HCT116 (cell line): Measurements from ENCODE around the gene FITM1. TPM values are rescaled to one million over a fixed set of nuclear protein-coding genes. Genes with fewer than 3 reads are reported as not detected.
A peak's percentile ranks its signal among the peaks of the same experiment; 100 is the strongest.

Experiments used
- ATAC-seq: fragments of 200-7000 bp; cut with Tn5 transposase; 2 replicates; pipeline ENCODE4 v1.9.1; 2020; ENCODE audit warnings: mild to moderate bottlenecking, moderate library complexity
- BruUV-seq: library from RNA; stranded (reverse); fragments of 400-500 nt; replicated peaks from 2 replicates; lab custom pipeline; 2021; lab: Mats Ljungman, UMichigan
- CTCF ChIA-PET: fragments of 300-600 bp; sonication (Branson Sonifier 250); formaldehyde crosslinking; loops from one replicate; lab custom pipeline; 2021; ENCODE audit warnings: antibody characterized with exemption; lab: Charles Lee
- POLR2A ChIA-PET: fragments of 300-600, 350-600 bp; sonication (Branson Sonifier 250); formaldehyde crosslinking; loops from one replicate; lab custom pipeline; 2021; ENCODE audit warnings: antibody characterized with exemption; lab: Charles Lee
- RAD21 ChIA-PET, 2 experiments: fragments of 300-600 bp; sonication (Branson Sonifier 250); formaldehyde crosslinking; loops; one replicate each; lab custom pipeline; 2023; ENCODE audit warnings: low total read pairs in 2 of 2; ENCODE audit not compliant: uncharacterized antibody in 2 of 2, unreplicated experiment in 2 of 2, low non-redundant PET in 1 of 2; lab: Charles Lee
- DNase-seq: peaks from one replicate; pipeline ENCODE4 v3.0.0-alpha.2; 2010; ENCODE audit warnings: low read depth, low spot score
- H2AFZ ChIP-seq: fragments of 200-600 bp; shearing (Covaris generic), sonication (generic); 2 replicates; pipeline ENCODE4 v1.6.1; 2017; ENCODE audit warnings: low read depth, mixed run types, mixed read lengths, antibody characterized with exemption, low read length; ENCODE audit not compliant: poor library complexity, severe bottlenecking
- H3K27ac ChIP-seq: 2 replicates; pipeline ENCODE4 v1.5.1; 2012; ENCODE audit warnings: low read depth, low read length
- H3K27me3 ChIP-seq: fragments of 200-600 bp; sonication (generic); 2 replicates; pipeline ENCODE4 v1.6.1; 2016; ENCODE audit warnings: mixed run types, low read length, mixed read lengths; ENCODE audit not compliant: insufficient read depth
- H3K36me3 ChIP-seq, 2 experiments: fragments of 200-500 bp in 1 of 2; fragments of 200-600 bp in 1 of 2; sonication (Bioruptor generic) in 1 of 2; sonication (generic) in 1 of 2; 2 replicates each; pipeline versions ENCODE4 v1.5.1 to v1.6.1; 2014 to 2016; ENCODE audit warnings: low read length in 2 of 2, inconsistent platforms in 1 of 2, mixed read lengths in 1 of 2, mixed run types in 1 of 2; ENCODE audit not compliant: insufficient read depth in 2 of 2, control insufficient read depth in 1 of 2
- H3K4me1 ChIP-seq, 2 experiments: fragments of 200-600 bp in 1 of 2; sonication (generic) in 1 of 2; 2 replicates each; pipeline versions ENCODE4 v1.5.1 to v1.6.1; 2012 to 2017; ENCODE audit warnings: low read length in 2 of 2, inconsistent platforms in 1 of 2, mild to moderate bottlenecking in 1 of 2, mixed read lengths in 1 of 2, mixed run types in 1 of 2, moderate library complexity in 1 of 2; ENCODE audit not compliant: insufficient read depth in 2 of 2, control insufficient read depth in 1 of 2
- H3K4me2 ChIP-seq: fragments of 200-600 bp; sonication (generic); 2 replicates; pipeline ENCODE4 v1.6.1; 2017; ENCODE audit warnings: mixed run types, low read length, mixed read lengths
- H3K4me3 ChIP-seq, 2 experiments: fragments of 200-600 bp in 1 of 2; sonication (generic) in 1 of 2; replicated peaks in 1 of 2; 2 replicates each; pipeline ENCODE4 v1.5.1; 2011 to 2016; ENCODE audit warnings: low read length in 2 of 2, control low read depth in 1 of 2, low read depth in 1 of 2, mild to moderate bottlenecking in 1 of 2, mixed read lengths in 1 of 2, mixed run types in 1 of 2
- H3K79me2 ChIP-seq: fragments of 200-600 bp; sonication (generic); 2 replicates; pipeline ENCODE4 v1.6.1; 2017; ENCODE audit warnings: mild to moderate bottlenecking, mixed run types, low read length, moderate library complexity, mixed read lengths; ENCODE audit not compliant: insufficient read depth
- H3K9ac ChIP-seq: fragments of 200-600 bp; sonication (generic); 2 replicates; pipeline ENCODE4 v1.6.1; 2016; ENCODE audit warnings: low read length, mixed read lengths
- H3K9me2 ChIP-seq: fragments of 200-600 bp; sonication (generic), shearing (Covaris generic); 2 replicates; pipeline ENCODE4 v1.6.1; 2017; ENCODE audit warnings: mixed run types, mild to moderate bottlenecking, moderate library complexity; ENCODE audit not compliant: insufficient read depth
- H3K9me3 ChIP-seq, 2 experiments: fragments of 200-500 bp in 1 of 2; fragments of 200-600 bp in 1 of 2; sonication (Bioruptor generic) in 1 of 2; sonication (generic) in 1 of 2; 2 replicates each; pipeline ENCODE4 v1.6.1; 2014 to 2017; ENCODE audit warnings: low read length in 2 of 2, mixed read lengths in 2 of 2, inconsistent platforms in 1 of 2, low read depth in 1 of 2, mild to moderate bottlenecking in 1 of 2, mixed run types in 1 of 2, moderate library complexity in 1 of 2; ENCODE audit not compliant: control insufficient read depth in 1 of 2, insufficient read depth in 1 of 2
- H4K20me1 ChIP-seq: fragments of 200-600 bp; sonication (generic), shearing (Covaris generic); 2 replicates; pipeline ENCODE4 v1.6.1; 2017; ENCODE audit warnings: mixed run types, mild to moderate bottlenecking, moderate library complexity; ENCODE audit not compliant: insufficient read depth
- CBX3 ChIP-seq: IDR thresholded peaks from 2 replicates; pipeline ENCODE4 v1.6.1; 2012; ENCODE audit warnings: low read depth
- CEBPB ChIP-seq: IDR thresholded peaks from 2 replicates; pipeline ENCODE4 v1.6.1; 2012; ENCODE audit warnings: low read depth
- EGR1 ChIP-seq: IDR thresholded peaks from 2 replicates; pipeline ENCODE4 v1.6.1; 2012; ENCODE audit warnings: low read depth
- EZH2 ChIP-seq: fragments of 200-600 bp; sonication (generic); IDR thresholded peaks from 2 replicates; pipeline ENCODE4 v1.6.1; 2017; ENCODE audit warnings: antibody characterized with exemption, mixed run types
- JUND ChIP-seq: IDR thresholded peaks from 2 replicates; pipeline ENCODE4 v1.6.1; 2012
- RAD21 ChIP-seq: IDR thresholded peaks from 2 replicates; pipeline ENCODE4 v1.6.1; 2012; ENCODE audit warnings: low read depth, mild to moderate bottlenecking
- SIN3A ChIP-seq: IDR thresholded peaks from 2 replicates; pipeline ENCODE4 v1.6.1; 2012; ENCODE audit warnings: low read depth
- YY1 ChIP-seq: IDR thresholded peaks from 2 replicates; pipeline ENCODE4 v1.6.1; 2011; ENCODE audit warnings: low read length, low read depth, moderate library complexity, mild to moderate bottlenecking; ENCODE audit not compliant: insufficient replicate concordance; ENCODE audit errors: extremely low read depth
- intact Hi-C: fragments of 100-400 bp; cut with micrococcal nuclease; formaldehyde crosslinking; loops from 2 replicates; pipeline ENCODE4 v1.10.0; 2022
- total RNA-seq: library from RNA; stranded (reverse); gene quantifications from one replicate; pipeline ENCODE4 v1.2.1, GENCODE V29; 2021; ENCODE audit not compliant: unreplicated experiment
- TF ChIP-seq, protein P1 (sequence below): IDR thresholded peaks from 2 replicates; pipeline ENCODE4 v1.6.1; 2012

Gene FITM1
- total RNA-seq, 1 experiment from 2014 or later: 0.81 TPM

DNA sequence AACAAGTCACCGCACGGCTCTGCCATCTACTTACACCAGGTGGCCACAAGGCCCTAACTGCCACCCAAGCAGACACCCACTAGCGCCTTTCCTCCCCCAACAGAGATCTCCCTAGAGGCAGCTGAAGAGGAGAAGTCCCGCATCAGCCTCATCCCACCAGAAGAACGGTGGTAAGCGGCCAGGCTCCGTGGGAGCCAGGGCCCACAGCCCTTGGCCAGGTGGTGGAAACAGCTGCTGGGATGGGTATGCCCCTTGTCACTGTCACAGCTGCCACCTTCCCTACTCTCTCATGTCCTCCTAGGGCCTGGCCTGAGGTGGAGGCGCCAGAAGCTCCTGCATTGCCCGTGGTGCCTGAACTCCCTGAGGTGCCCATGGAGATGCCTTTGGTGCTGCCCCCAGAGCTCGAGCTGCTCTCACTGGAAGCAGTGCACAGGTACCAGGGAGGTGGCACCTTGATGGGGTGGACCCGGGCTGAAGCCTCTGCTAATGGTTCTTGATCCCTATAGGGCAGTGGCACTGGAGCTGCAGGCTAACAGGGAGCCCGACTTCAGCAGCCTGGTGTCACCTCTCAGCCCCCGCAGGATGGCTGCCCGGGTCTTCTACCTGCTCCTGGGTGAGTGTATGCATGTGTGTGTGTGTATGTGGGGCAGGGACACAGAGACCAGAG, 49.0 kb downstream of the FITM1 start:
- H3K4me1 ChIP-seq: no peaks in the 10 kb centered on the region
- no peak overlapping the region for H3K9ac ChIP-seq
- H3K27ac ChIP-seq: no peak overlapping the region
- ChIA-PET CTCF (interaction anchor here (2.2 kb wide), 1 partner anchor 18 kb away, joined by 5 read pairs; the partner anchor contains the start of gene IRF9), POLR2A (interaction anchor here (1.0 to 1.4 kb wide), 2 partner anchors 18 to 33 kb away, joined by 3 to 5 read pairs; partner anchors contain the start of genes IRF9 and PSME2), RAD21 (no interaction called here)
- BruUV-seq: no TSS peak
- no peaks in the 10 kb centered on the region for H3K79me2 ChIP-seq
- no peaks in the 10 kb centered on the region for H3K27me3 ChIP-seq
- no peak overlapping the region for H3K4me2 ChIP-seq
- no peak overlapping the region for H2AFZ ChIP-seq
- peaks cover 25 to 32% of the 10 kb centered on the region in 2 experiments; a peak in 3 of 4 replicates for H3K36me3 ChIP-seq
- TF ChIP-seq JUND (no peak), CBX3 (no peak), YY1 (no peak), EGR1 (no peak), SIN3A (no peak), EZH2 (no peak), CEBPB (no peak), RAD21 (no peak)
- TF ChIP-seq, protein P1, sequence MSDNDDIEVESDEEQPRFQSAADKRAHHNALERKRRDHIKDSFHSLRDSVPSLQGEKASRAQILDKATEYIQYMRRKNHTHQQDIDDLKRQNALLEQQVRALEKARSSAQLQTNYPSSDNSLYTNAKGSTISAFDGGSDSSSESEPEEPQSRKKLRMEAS: no peak
- TF ChIP-seq, all 23 proteins: peak for 0
- no peak overlapping the region for H3K4me3 ChIP-seq
- peak; percentile 20; the same call in 1 of the 2 replicates for ATAC-seq
- H3K9me2 ChIP-seq: no peaks in the 10 kb centered on the region
- intact Hi-C loops: no loop called here
- H3K9me3 ChIP-seq: no peaks in the 10 kb centered on the region
- DNase-seq: no peak
- no peaks in the 10 kb centered on the region for H4K20me1 ChIP-seq
